Measurements from ENCODE around the gene KCNG2. TPM values are rescaled to one million over a fixed set of nuclear protein-coding genes. Genes with fewer than 3 reads are reported as not detected.

The KCNG2 gene
- total RNA-seq, 4 donors from 2014 or later, result 0.27 TPM; not detected in 3

DNA sequence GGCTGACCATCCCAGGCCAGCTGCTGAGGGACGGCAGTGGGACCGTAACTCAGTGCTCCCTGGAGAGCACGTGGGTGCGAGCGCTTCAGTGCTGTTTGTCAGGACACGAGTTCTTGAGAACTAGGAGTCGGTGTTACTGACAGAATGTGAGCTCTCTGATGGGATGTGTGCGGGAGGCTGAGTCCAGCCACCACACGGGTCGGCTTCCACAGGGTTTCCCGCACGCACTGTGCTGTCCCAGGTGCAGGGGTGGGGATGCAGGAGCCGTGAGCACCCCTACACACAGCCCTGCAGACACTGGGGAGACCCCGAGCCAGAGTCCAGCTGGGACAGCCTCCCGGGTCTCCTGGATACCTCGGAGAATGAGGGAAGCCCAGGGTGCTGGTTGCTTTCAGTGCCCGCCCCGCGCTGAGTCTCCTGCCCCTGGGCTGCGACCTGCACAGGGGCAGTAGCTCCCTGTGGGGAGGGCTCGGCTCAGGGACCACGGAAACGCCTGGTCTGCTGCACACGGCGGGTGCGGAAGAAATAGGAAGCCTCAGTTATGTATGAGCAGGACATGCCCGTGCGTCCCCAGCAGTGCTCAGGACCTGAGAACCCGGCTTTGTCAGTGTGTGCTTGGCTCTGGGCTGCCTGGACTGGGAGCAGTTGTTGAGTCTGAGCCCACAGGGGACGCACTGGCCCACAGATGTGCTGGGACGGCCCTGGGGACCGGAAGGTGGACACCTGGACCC is 71.2 kb downstream of the KCNG2 start:
- no peak for TF ChIP-seq POLR2AphosphoS5 (IDR thresholded peaks at IDR 0.05)
- TF ChIP-seq, protein P1, sequence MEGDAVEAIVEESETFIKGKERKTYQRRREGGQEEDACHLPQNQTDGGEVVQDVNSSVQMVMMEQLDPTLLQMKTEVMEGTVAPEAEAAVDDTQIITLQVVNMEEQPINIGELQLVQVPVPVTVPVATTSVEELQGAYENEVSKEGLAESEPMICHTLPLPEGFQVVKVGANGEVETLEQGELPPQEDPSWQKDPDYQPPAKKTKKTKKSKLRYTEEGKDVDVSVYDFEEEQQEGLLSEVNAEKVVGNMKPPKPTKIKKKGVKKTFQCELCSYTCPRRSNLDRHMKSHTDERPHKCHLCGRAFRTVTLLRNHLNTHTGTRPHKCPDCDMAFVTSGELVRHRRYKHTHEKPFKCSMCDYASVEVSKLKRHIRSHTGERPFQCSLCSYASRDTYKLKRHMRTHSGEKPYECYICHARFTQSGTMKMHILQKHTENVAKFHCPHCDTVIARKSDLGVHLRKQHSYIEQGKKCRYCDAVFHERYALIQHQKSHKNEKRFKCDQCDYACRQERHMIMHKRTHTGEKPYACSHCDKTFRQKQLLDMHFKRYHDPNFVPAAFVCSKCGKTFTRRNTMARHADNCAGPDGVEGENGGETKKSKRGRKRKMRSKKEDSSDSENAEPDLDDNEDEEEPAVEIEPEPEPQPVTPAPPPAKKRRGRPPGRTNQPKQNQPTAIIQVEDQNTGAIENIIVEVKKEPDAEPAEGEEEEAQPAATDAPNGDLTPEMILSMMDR (IDR thresholded peaks at IDR 0.05), result no peak
- no peak for TF ChIP-seq EP300 (IDR thresholded peaks at IDR 0.05)
- no peak for TF ChIP-seq POLR2A (IDR thresholded peaks at IDR 0.05)
- H3K27me3 ChIP-seq, result peaks cover 41% of the 10 kb centered on the region
- H3K4me3 ChIP-seq, result no peak overlapping the region
- no peaks in the 10 kb centered on the region for H3K9me3 ChIP-seq
- 90% methylated on average over 2 of the region's 32 CpGs; no CpG with 5 or more reads in 1 of the 2 donors for whole genome bisulfite sequencing, 2 donors (ENCODE audit: low coverage in 1 of 2)
- H3K36me3 ChIP-seq, result no peaks in the 10 kb centered on the region
- H3K27ac ChIP-seq, result no peak overlapping the region
- no peaks in the 10 kb centered on the region for H3K4me1 ChIP-seq
- no peak for ATAC-seq

DNA sequence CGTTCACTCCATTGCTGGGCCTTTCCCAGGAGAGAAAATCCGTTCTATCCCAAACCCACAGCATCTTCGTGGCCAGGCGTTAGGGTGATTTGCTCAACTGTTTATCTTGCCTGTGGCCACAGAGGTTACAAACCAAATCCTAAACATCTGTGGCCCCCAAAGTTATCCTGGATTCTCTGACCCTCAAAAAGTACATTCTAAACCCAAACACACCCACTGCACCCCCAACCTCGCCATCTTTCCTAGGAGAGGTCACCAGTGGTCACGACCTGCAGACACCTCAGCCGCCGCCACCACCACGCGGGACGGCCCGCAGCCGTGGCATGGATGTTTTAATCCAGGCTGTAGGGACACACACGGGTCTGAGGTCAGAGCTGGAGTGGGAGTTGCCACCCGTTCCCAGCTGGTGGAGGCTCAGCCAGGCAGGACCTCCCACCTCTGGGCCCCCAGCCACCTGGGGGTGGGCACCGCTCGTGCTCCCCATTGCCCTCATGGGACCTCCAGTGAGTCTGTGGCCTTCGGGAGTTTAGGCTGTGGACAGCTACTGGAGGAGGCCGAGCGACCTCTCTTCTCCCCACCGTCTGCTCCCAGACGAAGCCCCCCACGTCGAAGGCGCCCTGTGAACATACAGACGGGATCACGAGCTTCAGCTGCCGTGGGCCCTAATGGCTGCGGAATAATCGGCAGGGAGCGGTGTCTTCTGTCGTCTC is 72.0 kb downstream of the KCNG2 start:
- Histone ChIP-seq H3K9me3 (no peaks in the 10 kb centered on the region), H3K27me3 (peaks cover 41% of the 10 kb centered on the region), H3K4me1 (no peaks in the 10 kb centered on the region), H3K4me3 (no peak overlapping the region), H3K27ac (no peak overlapping the region), H3K36me3 (no peaks in the 10 kb centered on the region)
- ATAC-seq, result no peak
- TF ChIP-seq EP300 (IDR thresholded peaks at IDR 0.05) (no peak), POLR2A (IDR thresholded peaks at IDR 0.05) (no peak), POLR2AphosphoS5 (IDR thresholded peaks at IDR 0.05) (no peak)
- TF ChIP-seq, protein P1 (IDR thresholded peaks at IDR 0.05), result no peak
- WGBS, 2 donors (ENCODE audit: low coverage in 1 of 2), result 67 to 96% methylated on average over 3 to 8 of the region's 32 CpGs

DNA sequence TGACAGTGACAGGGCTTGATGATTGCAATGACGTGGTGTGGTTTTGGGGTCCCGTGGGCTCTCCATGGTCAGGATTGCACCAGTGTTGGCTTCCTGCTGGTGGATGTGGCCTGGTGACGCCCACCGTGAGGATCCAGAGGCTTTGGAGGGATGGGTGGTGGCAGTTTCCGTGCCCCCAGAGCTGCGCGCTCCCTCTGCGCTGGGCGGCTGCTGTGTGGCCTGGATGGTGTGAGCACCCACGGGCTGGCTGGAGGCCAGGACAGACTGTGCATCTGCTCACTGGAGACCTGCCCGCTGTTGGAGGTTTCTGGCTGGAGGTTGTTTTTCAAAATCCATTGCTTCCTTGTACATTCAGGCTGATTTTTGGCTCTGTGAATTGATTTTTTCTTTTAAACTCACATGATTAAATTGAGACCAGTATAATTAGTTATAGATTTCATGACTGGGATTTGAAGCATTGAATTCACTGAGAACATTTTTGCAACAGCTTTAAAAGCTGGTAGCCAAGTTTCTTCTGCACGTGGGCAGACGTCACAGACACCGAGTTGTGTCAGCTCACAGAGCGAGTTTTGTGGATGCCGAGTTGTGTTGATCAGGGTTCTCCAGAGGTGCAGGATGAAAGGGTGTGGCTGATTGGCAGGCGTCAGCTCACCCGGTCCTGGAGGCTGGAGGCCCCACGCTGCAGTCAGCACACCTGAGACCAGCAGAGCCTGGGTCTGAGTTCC is 72.7 kb downstream of the KCNG2 start:
- 43 to 80% methylated on average over 1 to 2 of the region's 19 CpGs for WGBS, 2 donors (ENCODE audit: low coverage in 1 of 2)
- H3K27ac ChIP-seq, result no peak overlapping the region
- TF ChIP-seq, protein P1 (IDR thresholded peaks at IDR 0.05), result no peak
- TF ChIP-seq POLR2A (IDR thresholded peaks at IDR 0.05) (no peak), EP300 (IDR thresholded peaks at IDR 0.05) (no peak), POLR2AphosphoS5 (IDR thresholded peaks at IDR 0.05) (no peak)

DNA sequence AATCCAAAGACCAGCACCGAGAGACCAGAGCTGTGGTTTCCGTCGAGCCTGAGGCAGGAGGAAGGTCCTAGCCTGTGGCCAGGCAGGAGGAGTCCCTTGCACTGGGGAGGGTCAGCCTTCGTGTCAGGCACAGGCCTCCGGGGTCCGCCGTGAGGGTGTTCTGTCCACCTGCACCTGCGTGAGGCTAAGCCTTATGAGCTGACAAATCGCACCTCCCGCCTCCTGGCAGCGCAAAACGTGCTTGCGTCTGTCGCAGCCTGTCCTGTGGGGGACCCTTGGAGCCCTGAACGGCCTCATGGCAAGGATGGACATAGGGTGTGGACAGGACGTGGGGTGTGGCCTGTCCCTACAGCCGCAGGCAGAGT is 73.3 kb downstream of the KCNG2 start:
- H3K9me3 ChIP-seq, result no peaks in the 10 kb centered on the region
- WGBS, 2 donors (ENCODE audit: low coverage in 1 of 2), result no CpG with 5 or more reads among the region's 17 CpGs
- H3K36me3 ChIP-seq, result no peaks in the 10 kb centered on the region
- TF ChIP-seq POLR2A (IDR thresholded peaks at IDR 0.05) (no peak), POLR2AphosphoS5 (IDR thresholded peaks at IDR 0.05) (no peak), EP300 (IDR thresholded peaks at IDR 0.05) (no peak)
- TF ChIP-seq, protein P1 (IDR thresholded peaks at IDR 0.05), result no peak
- H3K4me3 ChIP-seq, result no peak overlapping the region
- H3K27me3 ChIP-seq, result peaks cover 51% of the 10 kb centered on the region
- ATAC-seq, result no peak
- H3K4me1 ChIP-seq, result no peaks in the 10 kb centered on the region
- H3K27ac ChIP-seq, result no peak overlapping the region

More for the DNA sequence above, 72.7 kb downstream of the KCNG2 start:
- no peaks in the 10 kb centered on the region for H3K36me3 ChIP-seq
- no peaks in the 10 kb centered on the region for H3K4me1 ChIP-seq
- no peak for ATAC-seq
- no peak overlapping the region for H3K4me3 ChIP-seq
- no peaks in the 10 kb centered on the region for H3K9me3 ChIP-seq
- H3K27me3 ChIP-seq, result peaks cover 46% of the 10 kb centered on the region

Data from gastroesophageal sphincter (tissue), 4 donors.